Skin epidermis (tissue), 12 donors: ENCODE results near the gene TMEM164.

Source experiments
- H3K27ac ChIP-seq, 21 experiments: fragments of 200-600 bp; sonication (generic) in 11 of 21; one replicate each; pipeline ENCODE4 v1.5.0; 2020; ENCODE audit warnings: mild to moderate bottlenecking in 3 of 21, inconsistent platforms in 2 of 21, moderate library complexity in 2 of 21
- H3K4me3 ChIP-seq, 7 experiments: fragments of 200-600 bp; sonication (generic) in 2 of 7; one replicate each; pipeline ENCODE4 v1.5.0; 2020; ENCODE audit warnings: inconsistent platforms in 2 of 7, mild to moderate bottlenecking in 2 of 7, moderate library complexity in 1 of 7

Gene TMEM164

GRCh38 chrX:110219920-110220319, 217.0 kb downstream of the TMEM164 start:
- no peak overlapping the region for H3K4me3 ChIP-seq
- no peak overlapping the region for H3K27ac ChIP-seq

DNA sequence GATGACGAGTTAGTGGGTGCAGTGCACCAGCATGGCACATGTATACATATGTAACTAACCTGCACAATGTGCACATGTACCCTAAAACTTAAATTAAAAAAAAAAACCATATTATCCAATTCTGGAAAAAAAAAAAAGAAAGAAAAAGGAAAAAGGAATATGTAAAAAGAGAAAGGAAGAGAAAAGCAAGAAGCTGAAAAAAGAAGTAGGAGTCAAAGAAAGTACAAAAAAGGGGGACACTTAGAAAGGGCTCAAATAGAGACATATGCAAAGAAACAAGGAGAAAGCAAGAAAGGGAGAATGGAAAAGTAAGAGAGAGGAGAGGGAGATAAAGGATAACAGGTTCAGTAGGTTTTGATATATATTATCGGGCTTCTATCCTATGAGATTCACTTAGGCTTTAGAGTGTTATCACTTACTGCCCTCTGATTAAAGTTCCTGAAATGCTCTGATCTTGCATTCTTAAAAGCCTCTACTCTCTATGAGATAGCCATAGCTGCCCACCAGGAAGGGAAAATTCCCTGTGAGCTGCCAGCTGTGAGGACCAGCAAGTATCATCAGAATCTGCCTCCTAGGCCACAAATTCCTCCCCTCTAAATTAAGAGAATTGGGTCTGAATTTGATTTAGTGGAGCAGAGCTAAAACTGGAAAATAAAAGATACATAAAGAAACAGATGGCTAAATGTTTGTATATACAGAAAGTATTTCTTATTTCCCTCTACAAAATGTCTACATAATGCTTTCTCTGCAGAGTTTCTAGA, 219.8 kb downstream of the TMEM164 start:
- Histone ChIP-seq H3K4me3 (no peak overlapping the region), H3K27ac (no peak overlapping the region)

GRCh38 chrX:110224926-110225617, 222.2 kb downstream of the TMEM164 start:
- Histone ChIP-seq H3K4me3 (no peak overlapping the region), H3K27ac (no peak overlapping the region)

- H3K27ac ChIP-seq, result no peak overlapping the region
- no peak overlapping the region for H3K4me3 ChIP-seq
Observed at GRCh38 chrX:110226931-110227330, 224.0 kb downstream of the TMEM164 start.
